Chondrocyte (in vitro differentiated cells): ENCODE data around the gene HPSE2. TPM values are rescaled to one million over a fixed set of nuclear protein-coding genes. Genes with fewer than 3 reads are reported as not detected.
"Not testable (repeated sequence)": the region's sequence is repeated elsewhere in the genome, so short reads cannot be mapped to it uniquely, and the experiment has no call there.

Experiments
- DNase-seq: peaks from one replicate; pipeline ENCODE4 v3.0.0; 2021; ENCODE audit warnings: mixed read lengths, low spot score
- H3K27ac Mint-ChIP-seq: one replicate; pipeline ENCODE4 v1.8.0; 2021; ENCODE audit warnings: mild to moderate bottlenecking, moderate library complexity, mixed read lengths; ENCODE audit not compliant: unreplicated experiment
- H3K27me3 Mint-ChIP-seq: 2 replicates; pipeline ENCODE4 v1.8.0; 2021; ENCODE audit warnings: low read depth, mixed read lengths
- H3K36me3 Mint-ChIP-seq: 2 replicates; pipeline ENCODE4 v1.8.0; 2021; ENCODE audit warnings: low read depth, mixed read lengths
- H3K4me1 Mint-ChIP-seq: 2 replicates; pipeline ENCODE4 v1.8.0; 2021; ENCODE audit warnings: low read depth, mild to moderate bottlenecking, mixed read lengths
- H3K4me3 Mint-ChIP-seq: one replicate; pipeline ENCODE4 v1.8.0; 2021; ENCODE audit warnings: mild to moderate bottlenecking, moderate library complexity, mixed read lengths; ENCODE audit not compliant: unreplicated experiment
- H3K9me3 Mint-ChIP-seq: 2 replicates; pipeline ENCODE4 v1.8.0; 2021; ENCODE audit warnings: low read depth, mixed read lengths
- total RNA-seq: library from RNA; stranded (reverse); gene quantifications from 3 replicates; pipeline ENCODE4 v1.2.1, GENCODE V29; 2021
- TF ChIP-seq, protein P1 (sequence below): fragments of 200-600 bp; sonication (generic); IDR thresholded peaks from 2 replicates; pipeline ENCODE4 v1.5.0; 2021; ENCODE audit warnings: antibody characterized with exemption, mild to moderate bottlenecking, moderate library complexity

The HPSE2 gene
- total RNA-seq, 1 donor from 2014 or later: not detected

DNA sequence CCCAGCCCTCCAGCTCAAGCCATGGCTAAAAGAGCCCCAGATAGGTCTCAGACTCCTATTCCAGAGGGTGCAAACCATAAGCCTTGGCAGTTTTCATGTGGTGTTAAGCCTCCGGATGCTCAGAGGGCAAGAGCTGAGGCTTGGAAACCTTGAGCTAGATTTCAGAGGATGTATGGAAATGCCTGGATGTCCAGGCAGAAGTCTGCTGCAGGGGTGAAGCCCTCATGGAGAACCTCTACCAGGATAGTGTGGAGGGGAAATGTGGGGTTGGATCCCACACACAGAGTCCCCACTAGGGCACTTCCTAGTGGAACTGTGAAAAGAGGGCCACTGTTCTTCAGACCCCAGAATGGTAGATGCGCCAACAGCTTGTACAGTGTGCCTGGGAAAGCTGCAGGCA, 13.2 kb upstream of the HPSE2 start:
- Mint-ChIP-seq H3K36me3 (no peaks in the 10 kb centered on the region), H3K4me3 (no peak overlapping the region), H3K9me3 (peaks cover 7% of the 10 kb centered on the region), H3K27ac (no peak overlapping the region), H3K27me3 (peaks cover 15% of the 10 kb centered on the region), H3K4me1 (no peaks in the 10 kb centered on the region)
- no peak for DNase-seq
- TF ChIP-seq, protein P1, sequence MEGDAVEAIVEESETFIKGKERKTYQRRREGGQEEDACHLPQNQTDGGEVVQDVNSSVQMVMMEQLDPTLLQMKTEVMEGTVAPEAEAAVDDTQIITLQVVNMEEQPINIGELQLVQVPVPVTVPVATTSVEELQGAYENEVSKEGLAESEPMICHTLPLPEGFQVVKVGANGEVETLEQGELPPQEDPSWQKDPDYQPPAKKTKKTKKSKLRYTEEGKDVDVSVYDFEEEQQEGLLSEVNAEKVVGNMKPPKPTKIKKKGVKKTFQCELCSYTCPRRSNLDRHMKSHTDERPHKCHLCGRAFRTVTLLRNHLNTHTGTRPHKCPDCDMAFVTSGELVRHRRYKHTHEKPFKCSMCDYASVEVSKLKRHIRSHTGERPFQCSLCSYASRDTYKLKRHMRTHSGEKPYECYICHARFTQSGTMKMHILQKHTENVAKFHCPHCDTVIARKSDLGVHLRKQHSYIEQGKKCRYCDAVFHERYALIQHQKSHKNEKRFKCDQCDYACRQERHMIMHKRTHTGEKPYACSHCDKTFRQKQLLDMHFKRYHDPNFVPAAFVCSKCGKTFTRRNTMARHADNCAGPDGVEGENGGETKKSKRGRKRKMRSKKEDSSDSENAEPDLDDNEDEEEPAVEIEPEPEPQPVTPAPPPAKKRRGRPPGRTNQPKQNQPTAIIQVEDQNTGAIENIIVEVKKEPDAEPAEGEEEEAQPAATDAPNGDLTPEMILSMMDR: no peak

DNA sequence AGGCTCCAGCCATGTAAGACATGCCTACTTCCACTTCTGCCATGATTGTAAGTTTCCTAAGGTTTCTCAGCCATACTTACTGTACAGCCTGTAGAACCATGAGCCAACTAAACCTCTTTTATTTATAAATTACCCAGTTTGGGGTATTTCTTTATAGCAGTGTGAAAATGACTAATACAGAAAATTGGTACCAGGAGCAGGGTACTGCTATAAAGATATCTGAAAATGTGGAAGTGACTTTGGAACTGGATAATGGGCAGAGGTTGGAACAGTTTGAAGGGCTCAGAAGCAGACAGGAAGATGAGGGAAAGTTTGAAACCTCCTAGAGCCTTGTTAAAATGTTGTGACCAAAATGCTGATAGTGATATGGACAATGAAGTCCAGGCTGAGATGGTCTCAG, 12.2 kb upstream of the HPSE2 start:
- DNase-seq, H3K4me1 Mint-ChIP-seq, H3K9me3 Mint-ChIP-seq, H3K36me3 Mint-ChIP-seq, H3K4me3 Mint-ChIP-seq, H3K27ac Mint-ChIP-seq: not testable (repeated sequence)
- H3K27me3 Mint-ChIP-seq: peaks cover 12% of the 10 kb centered on the region

DNA sequence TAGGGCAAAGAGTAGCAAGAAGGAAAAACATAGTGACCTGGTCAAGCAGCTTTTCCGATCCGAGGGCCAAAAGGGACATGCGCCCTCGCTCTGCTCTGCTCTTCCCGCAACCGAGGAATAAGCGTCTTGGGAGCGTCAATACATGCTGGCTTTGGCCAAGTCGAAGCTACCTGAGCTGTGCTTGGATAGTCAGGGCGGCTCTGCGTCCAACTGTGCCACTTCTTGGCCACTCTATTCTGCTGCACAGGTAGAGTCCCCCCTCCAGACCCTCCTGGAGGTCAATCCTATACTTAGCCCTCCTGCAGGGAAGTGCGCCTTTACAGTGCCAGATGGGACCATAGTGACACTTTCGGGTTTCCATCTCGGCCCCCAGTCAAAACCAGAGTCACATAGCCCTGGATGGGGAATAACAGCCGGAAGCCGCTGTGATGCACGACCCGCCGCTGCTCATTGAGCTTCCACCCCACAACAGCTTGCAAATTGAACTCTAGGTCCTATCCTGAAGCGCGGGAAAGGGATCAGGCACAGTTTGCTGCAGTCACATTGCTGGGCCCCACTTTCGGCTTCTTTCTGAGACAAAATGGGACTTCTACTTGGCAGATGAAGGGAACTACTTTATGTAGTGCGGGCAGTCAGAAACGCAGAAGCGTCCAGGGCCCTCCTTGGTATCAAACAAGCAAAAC, 1.1 kb upstream of the HPSE2 start:
- peaks cover 72% of the 10 kb centered on the region for H3K27me3 Mint-ChIP-seq
- peaks cover 32% of the 10 kb centered on the region for H3K4me1 Mint-ChIP-seq
- no peaks in the 10 kb centered on the region for H3K9me3 Mint-ChIP-seq
- H3K36me3 Mint-ChIP-seq: no peaks in the 10 kb centered on the region
- no peak overlapping the region for H3K4me3 Mint-ChIP-seq
- TF ChIP-seq, protein P1: no peak
- no peak overlapping the region for H3K27ac Mint-ChIP-seq
- DNase-seq: no peak

DNA sequence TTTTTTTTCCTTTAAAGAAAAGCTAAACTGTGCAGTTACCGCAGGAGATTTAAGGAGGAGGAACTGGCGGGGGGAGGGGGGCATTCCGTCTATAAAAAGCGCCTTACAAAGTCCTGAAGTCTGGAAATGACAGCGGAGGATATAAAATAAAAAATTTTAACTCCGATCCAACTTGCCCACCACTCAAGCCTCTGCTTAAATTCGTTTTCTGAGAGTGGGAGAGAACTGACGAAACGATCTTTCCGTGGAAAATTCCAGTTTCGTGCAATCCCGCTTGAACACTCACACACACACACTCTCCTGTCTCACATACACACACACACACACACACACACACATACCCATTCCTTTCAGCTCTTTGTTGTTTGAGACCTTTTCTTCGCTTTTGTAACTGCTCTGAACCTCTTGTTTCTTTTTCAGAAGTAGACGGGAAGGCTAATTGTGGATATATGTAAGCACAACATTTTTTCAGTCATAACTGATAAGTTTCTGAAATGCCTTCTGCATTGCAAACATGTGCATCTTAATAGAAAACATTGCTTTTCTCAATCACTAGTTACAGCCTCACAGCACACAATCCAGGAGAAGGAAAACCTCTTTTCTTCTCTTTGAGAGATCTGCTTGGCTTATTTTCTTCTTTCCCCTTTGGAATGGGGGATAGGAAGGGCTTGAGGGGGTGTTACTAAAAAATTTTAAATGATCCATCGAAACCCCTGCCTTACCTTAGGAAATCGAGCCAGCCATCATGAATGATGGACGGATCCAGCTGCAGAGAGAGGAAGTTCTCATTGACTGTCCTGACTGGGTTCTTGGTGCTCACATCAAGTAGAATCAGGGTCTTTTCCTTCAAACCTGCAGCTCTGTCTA, 628 bp downstream of the HPSE2 start:
- peaks cover 79% of the 10 kb centered on the region for H3K27me3 Mint-ChIP-seq
- H3K36me3 Mint-ChIP-seq: no peaks in the 10 kb centered on the region
- H3K27ac Mint-ChIP-seq: no peak overlapping the region
- TF ChIP-seq, protein P1: no peak
- peaks cover 32% of the 10 kb centered on the region for H3K4me1 Mint-ChIP-seq
- peak overlapping the region; percentile 66 for H3K4me3 Mint-ChIP-seq
- no peak for DNase-seq
- no peaks in the 10 kb centered on the region for H3K9me3 Mint-ChIP-seq

DNA sequence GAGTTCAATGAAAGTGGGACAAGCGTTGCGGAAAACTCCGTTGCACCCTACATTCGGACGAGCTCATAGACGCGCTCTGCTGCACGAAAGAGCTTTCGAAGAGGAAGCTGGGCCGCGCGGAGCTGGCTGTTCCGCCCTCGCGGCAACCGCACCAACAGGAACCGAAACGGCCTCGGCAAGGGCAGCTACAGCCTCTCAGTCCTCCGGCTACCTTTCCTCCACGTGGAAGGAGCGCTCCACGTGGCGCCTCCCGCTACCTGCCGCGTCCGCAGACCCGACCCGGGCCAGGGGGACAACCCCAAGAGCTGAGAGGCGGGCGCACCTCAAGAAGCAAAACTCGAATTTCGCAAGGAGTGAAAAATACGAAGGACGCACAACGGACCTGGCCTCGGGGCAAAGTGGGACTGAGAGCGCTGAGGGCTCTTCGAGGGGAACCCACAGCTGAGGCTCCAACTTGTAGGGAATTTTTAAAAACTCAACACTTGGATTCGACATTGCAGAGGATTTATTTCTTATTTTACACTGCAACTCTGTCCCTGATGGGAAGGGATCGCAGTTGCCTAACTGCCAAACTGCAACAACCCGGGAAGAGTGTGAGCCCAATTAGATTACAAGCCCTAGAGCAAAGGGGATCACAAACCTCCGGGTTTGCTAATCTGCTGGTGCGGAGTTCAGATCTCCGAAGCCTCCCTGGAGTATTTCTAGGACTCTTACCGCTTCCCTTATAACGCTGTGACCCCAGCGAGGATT, 1.4 kb downstream of the HPSE2 start:
- H3K4me1 Mint-ChIP-seq: peaks cover 32% of the 10 kb centered on the region
- DNase-seq: no peak

More for the DNA sequence above, 1.4 kb downstream of the HPSE2 start:
- H3K4me3 Mint-ChIP-seq: peak overlapping the region; percentile 66
- no peak overlapping the region for H3K27ac Mint-ChIP-seq
- no peaks in the 10 kb centered on the region for H3K9me3 Mint-ChIP-seq
- H3K27me3 Mint-ChIP-seq: peaks cover 86% of the 10 kb centered on the region
- TF ChIP-seq, protein P1: no peak
- no peaks in the 10 kb centered on the region for H3K36me3 Mint-ChIP-seq
